Measurements from ENCODE around the gene GOLIM4.
"Not testable (repeated sequence)": the region's sequence is repeated elsewhere in the genome, so short reads cannot be mapped to it uniquely, and the experiment has no call there.

GOLIM4 gene, protein sequence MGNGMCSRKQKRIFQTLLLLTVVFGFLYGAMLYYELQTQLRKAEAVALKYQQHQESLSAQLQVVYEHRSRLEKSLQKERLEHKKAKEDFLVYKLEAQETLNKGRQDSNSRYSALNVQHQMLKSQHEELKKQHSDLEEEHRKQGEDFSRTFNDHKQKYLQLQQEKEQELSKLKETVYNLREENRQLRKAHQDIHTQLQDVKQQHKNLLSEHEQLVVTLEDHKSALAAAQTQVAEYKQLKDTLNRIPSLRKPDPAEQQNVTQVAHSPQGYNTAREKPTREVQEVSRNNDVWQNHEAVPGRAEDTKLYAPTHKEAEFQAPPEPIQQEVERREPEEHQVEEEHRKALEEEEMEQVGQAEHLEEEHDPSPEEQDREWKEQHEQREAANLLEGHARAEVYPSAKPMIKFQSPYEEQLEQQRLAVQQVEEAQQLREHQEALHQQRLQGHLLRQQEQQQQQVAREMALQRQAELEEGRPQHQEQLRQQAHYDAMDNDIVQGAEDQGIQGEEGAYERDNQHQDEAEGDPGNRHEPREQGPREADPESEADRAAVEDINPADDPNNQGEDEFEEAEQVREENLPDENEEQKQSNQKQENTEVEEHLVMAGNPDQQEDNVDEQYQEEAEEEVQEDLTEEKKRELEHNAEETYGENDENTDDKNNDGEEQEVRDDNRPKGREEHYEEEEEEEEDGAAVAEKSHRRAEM

DNA sequence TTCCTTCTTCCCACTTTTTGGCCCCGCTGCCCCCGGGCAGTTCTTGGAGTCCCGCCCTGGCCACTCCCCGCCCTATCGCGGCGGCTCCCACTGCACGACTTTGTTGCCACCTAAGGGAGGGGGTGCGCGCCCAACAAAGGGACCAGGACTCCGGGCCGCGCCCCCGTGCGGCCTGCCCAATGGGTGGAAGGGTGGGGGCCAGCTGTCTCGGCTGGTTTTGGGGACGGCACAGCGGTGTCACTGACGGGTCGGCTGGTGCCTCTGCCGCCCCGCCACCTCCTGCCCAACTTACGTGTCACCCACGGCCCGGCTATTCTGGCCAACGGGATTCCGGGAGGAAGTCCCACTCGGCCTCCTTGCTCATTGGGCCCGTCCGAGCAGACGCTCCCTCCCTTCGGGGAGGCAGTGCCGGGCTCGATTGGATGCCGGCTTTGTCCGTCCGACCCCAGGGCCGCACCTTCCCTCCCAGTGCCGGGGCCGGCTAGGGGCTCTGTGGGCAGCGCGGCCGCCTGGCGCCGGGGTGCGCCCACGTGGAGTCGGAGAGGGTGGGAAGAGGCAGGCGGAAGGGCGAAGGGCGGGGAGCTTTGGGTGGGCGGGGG lies at the start of gene GOLIM4:
Gene GOLIM4, minus strand, starts transcription at position 314 of the 599 bp plus-strand sequence. CDS start 639 bp downstream, outside the sequence.
- DNase-seq, result peak; percentile 91

DNA sequence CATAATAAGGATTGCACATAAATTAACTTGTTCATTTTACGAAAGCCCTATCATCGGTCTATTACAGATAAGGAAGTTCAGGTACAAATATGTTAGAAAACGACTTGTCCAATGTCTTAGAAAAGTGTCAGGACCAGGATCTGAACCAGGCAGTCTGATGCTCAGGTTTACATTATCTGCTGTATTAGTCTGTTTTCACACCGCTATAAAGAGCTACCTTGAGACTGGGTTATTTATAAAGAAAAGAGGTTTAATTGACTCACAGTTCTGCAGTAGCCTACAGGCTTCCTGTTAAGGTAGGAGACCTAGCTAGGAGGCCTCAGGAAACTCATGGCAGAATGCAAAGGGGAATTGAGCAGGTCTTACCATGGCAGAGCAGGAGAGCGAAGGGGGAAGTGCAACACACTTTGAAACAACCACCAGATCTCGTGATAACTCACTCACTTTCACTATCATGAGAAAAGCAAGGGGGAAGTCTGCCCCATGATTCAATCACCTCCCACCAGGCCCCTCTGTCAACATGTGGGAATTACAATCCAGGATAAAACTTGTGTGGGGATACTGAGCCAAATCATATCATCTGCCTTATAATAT lies 45.8 kb upstream of the GOLIM4 start:
- no peak for DNase-seq

DNA sequence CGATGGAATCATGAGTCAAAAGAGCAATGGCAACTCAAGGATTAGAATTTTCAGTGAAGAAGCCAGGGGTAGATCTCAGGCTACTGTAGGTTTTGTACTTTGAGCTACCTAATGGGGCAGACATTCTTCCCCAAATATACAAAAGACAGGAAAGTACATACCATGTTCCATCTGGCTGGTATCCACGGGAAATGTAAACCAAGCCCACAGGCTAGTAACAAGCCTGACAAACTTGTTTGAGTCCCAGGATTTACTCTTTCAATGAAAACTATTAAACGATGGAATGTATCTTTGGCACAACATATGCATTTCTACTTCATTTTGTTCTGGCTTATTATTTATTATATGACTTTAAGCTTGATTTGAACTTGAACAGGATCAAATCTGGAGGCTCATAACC lies 44.2 kb upstream of the GOLIM4 start:
- no peak for DNase-seq

DNA sequence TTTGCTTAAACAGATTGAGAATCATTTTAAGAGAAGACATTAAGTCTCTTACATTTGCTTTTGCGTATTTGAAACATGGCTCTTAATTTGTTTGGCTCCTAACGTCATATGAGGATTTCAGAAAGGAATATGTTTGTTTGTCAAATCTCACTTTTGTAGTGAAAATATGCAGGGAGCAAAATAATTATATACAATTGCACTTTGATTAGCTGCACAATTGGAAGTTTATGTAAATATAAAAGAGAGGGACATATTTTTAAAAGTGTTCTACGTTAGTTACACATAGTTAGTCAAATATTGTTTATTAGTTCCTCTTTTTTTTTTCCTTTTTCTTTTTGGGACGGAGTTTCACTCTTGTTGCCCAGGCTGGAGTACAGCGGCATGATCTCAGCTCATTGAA lies 42.7 kb upstream of the GOLIM4 start:
- no peak for DNase-seq

DNA sequence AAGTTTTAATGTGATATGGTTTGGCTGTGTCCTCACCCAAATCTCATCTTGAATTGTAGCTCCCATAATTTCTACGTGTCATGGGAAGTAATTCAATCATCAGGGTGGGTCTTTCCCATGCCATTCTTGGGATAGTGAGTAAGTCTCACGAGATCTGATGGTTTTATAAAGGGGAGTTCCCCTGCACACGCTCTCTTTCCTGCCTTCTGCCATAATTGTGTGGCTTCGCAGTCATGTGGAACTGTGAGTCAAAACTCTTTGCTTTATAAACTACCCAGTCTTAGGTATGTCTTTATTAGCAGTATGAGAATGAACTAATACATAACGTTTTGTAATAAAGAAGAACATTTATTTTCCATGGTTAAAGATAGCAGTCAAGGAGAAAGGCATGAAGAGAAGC lies 39.2 kb upstream of the GOLIM4 start:
- no peak for DNase-seq

DNA sequence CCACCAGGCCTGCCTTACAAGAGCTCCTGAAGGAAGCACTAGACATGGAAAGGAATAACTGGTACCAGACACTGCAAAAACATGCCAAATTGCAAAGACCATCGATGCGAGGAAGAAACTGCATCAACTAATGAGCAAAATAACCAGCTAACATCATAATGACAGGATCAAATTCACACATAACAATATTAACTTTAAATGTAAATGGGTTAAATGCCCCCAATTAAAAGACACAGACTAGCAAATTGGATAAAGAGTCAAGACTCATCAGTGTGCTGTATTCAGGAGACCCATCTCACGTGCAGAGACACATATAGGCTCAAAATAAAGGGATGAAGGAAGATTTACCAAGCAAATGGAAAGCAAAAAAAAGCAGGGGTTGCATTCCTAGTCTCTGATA lies 34.5 kb upstream of the GOLIM4 start:
- not testable (repeated sequence) for DNase-seq

DNA sequence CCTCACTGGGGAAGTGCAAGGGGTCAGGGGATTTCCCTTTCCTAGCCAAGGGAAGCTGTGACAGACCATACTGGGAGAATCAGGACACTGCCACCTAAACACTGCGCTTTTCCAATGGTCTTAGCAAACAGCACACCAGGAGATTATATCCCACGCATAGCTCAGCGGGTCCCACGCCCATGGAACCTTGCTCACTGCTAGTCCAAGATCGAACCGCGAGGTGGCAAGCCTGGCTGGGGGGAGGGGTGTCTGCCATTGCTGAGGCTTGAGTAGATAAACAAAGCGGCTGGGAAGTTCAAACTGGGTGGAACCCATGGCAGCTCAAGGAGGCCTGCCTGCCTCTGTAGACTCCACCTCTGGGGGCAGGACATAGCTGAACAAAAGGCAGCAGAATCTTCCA lies 32.7 kb upstream of the GOLIM4 start:
- DNase-seq, result not testable (repeated sequence)

DNA sequence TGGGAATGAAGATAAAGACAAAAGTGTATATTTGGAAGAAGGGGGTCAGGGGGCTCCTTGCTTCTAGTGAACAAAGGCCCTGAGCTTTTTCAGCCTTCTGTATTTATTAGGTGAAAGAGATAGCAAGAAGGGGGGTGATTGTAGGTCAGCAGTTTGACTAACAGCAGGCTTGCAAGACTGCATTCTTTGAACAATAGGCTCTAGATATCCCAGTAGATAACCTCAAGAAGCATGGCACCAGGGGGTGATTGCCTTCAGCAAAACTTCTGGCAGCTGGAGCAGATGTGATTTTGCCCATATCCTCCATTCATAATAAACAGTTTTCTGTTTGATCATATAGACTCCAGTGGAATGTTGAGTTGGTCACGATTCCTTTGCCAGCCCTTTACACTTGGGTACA lies 31.7 kb upstream of the GOLIM4 start:
- no peak for DNase-seq

DNA sequence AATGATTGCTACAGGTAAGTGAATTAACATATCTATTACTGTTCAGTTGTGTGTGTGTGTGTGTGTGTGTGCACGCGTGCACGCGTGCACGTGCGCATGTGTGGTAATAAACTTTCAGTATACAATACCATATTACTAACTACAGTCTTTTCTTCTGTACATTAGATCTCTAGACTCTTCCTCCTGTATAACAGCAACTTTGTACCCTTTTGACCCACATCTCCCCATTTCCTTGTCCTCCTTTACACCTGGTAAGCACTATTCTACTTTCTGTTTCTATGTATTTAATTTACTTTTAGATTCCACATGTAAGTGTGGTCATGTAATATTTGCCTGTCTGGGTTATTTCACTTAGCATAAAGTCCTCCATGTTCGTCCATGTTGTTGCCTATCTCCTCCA lies 29.1 kb upstream of the GOLIM4 start:
- DNase-seq, result no peak

DNA sequence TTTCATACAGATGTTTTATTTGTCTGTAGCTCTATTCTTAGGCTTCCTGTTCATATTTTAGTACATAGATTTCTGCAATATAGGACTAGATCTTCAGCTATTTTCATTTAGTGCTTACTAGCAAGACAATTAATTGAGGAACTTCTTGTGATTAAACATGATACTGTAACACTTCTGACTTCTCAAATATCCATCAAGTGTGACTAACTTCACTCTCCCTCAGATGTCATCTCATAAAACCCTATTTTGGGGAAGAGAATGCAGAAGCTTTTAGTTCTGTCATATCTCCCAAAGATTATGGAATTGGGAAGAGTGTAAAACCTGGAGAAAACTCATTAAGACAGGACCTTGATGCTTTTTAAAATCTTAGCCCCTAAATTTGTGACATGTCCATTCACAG lies 28.6 kb upstream of the GOLIM4 start:
- DNase-seq, result no peak

DNA sequence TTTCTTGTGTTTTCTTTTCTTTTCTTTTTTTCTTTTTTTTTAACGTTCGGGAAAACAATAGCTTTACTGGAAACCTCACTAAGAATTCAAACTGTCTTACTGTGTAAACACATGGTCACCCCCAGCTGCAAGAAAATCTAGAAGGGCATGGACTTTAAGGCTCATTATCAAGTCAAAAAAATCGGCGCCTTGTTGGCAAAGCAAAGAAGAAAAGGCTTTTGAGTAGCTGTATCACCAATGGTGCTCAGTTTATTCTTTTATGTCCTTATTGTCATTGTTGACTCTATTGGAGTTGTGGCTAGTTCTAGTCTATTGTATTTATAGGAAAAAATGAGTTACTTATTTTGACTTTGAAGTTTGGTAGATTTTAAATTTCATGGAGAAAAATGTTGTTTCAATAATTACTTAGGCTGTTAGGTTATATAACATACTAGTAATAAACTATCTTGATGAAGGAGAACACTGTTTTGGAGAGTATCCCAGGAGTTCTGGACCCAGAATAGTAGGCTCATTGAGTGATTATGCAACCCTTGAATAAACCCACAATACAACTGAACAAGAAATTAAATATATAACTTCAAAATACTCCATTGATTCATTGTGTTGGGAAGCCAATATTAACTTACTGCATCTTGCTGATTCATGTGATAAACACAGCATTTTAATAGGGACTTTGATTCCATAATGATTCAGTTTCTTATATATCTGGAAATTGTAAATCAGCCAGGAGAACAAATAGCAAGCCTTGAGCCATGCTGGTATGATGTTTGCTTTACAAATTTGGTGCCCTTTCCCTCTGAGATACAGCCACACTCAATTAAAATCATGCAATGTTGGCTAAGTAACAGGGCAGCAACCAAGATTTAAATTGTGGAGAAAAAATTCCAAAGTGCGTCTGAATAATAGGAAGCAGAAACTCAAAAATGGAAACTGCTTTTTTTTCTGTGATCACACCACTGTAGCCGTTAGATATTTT lies 27.8 kb upstream of the GOLIM4 start:
- no peak for DNase-seq

DNA sequence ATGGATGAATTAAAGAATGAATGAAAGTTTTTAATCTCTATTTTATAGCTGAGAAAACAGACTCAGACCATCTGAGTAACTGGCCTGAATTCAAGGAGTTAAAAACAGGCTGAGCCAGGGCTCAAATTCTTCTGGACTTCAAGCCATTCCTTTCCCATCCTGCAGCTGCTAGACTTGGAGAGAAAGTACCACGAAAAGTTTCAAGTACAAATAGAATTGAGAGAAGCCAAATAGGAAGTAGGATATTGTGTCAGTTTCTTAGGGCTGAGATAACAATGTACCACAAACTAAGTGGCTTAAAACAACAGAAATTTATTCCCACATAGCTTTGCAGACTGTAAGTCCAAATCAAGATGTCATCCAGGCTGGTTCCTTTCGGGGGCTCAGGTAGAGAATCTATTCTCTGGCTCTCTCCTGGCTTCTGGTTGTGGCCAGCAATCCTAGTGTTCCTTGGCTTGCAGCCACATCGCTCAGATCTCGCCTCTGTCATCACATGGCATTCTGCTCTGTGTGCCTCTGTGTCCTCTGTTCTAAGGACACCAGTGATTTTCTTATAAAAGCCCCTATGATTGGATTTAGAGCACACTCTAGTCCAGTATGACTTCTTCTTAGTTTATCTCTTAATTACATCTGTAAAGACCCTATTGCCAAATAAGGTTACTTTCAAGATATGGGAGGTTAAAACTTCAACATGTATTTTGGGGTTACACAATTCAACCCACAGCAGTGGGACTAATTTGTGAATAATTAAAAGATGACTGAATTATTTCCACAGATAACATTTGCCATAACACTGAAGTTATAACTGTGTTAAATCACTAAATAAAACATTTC lies 25.7 kb upstream of the GOLIM4 start:
- no peak for DNase-seq

DNA sequence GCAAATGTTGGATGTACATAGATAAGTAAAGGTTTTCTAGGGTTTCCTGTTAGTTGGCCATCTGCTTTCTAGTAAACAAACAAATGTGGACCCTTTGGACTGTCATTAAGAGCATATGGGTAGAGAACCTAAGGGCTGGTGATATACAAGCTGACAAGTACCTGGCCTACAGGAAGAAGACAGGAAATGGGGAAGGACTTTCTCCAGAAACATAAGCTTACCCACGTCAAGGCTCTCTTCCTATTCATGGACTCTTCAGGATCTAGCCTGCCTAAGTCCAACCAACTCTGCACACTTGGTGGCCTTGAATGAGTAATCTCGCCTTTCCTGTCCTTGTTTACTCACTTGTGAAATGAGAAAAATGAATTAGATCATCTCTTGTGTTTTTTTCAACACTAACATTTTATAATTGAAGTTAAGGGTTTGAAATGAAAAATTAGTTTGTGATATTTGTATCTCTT lies 22.2 kb upstream of the GOLIM4 start:
- DNase-seq, result no peak

DNA sequence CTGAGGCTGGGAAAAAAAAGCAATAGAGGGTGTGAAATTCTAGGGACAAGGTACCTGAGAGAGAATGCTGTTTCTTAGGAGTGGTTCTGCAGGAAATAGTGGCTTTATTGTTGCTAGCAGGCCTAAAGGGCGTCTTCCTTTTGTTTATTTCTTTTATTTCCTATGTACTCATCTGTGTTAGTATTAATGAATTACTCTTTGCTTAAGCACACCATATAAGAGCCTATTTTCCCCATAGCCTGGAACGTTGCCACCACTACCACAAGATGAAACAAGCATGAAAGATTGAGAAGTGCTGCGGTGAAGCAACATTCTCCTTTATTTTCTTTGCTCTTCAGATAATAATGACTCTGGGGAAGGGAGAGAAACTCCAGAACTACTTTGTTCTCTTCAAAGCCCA lies 21.3 kb upstream of the GOLIM4 start:
- DNase-seq, result no peak

DNA sequence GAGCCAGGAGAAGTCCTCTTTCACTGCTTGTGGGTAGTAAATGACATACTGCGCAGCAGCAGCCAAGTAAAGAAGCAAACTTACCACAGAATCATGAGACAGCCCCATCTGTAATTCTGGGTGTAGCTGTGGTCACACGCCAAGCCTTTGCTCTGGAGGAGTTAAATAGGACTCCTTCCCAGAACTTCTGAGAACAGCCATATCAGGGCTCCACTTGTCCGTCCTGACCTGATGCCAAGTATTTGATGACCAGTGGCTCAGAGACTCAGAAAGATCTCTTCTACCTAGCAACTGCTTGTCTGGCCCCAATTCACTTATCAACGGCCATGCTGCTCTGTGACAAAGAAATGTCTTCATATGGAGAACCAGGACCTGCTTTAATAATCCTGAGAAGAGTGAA lies 20.6 kb upstream of the GOLIM4 start:
- no peak for DNase-seq

DNA sequence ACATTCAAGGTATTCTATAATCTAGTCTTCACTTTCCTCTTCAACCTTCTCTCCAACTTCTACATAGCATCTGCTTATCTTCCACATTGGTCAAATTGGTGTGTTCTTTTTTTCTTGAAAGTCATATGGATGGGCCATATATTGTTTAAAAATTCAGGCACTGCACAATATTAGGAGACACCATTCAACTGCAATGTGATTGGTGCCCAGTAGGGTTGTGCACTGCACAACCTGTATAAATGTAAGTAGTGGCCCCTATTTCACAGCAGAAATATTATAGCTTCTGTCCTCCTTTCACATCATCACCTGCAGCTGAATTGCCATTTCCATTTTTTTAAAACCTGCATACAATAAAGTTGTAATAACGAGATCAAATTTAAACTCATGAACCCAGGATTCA lies 18.1 kb upstream of the GOLIM4 start:
- DNase-seq, result no peak

DNA sequence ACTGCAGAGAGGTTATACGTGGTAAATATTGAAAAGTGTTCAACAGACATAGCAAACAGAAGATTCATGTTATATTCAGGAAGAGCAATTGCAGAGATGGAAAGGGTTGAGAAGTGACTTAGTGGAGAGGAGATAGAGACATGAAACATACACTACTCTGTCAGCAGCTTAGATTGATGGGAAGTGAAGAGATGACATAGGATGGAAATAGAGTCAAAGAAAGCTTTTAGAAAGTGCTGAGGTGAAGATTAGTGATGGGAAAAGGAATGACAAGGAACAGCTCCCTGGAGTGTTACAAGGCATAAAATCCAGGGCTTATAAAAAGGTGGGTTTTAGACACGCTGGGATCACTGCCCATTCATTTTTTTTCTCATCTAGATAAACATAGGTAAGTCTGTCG lies 17.2 kb upstream of the GOLIM4 start:
- no peak for DNase-seq

DNA sequence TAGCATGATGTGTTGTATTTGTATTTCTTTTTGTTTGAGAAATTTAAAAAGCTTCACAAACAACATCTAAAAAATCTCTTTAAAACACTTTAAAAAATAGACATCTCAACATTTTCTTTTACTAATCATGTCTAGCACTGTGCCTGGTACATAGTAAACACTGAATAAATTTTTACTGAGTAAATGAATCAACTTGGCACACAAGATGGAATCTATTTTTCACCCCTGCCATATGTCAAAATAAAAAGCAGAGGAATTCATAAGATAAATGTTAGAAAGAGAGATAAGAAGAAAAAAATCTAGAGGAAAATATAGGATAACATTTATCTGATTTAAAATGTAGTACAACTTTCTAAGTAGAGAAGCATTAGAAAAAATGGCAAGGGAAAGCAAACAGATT lies 8.6 kb upstream of the GOLIM4 start:
- no peak for DNase-seq

DNA sequence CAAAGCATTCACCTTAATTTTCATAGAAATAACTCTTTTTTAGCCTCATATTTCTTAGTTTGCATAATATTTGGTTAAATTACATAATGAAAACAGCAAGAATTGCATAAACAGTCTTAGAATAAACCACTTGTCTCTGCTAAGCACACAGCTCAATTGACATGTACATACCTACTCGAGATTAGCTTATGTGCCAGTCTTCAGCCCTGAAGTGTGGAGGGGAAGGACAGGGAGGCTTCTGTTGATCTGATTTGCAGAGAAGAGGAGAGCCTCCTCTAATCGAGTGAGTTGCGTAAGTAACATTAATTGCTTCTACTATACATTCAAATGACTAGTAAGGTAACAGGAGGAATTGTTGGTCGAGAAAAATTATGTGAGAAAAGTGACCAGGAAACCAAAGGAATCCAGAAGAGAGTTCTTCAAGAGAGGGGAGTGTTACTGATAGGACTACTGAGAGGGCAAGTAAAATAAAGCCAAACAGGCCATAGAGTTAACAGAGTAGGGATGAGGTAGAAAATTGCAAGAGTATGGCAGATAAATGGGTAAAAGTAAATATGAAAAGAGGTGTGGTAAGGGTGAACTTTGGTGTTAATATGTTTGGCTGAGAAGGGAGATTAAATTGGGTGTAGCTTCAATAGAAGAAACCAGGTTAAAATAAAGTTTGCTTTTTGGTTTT lies 7.1 kb upstream of the GOLIM4 start:
- DNase-seq, result no peak

DNA sequence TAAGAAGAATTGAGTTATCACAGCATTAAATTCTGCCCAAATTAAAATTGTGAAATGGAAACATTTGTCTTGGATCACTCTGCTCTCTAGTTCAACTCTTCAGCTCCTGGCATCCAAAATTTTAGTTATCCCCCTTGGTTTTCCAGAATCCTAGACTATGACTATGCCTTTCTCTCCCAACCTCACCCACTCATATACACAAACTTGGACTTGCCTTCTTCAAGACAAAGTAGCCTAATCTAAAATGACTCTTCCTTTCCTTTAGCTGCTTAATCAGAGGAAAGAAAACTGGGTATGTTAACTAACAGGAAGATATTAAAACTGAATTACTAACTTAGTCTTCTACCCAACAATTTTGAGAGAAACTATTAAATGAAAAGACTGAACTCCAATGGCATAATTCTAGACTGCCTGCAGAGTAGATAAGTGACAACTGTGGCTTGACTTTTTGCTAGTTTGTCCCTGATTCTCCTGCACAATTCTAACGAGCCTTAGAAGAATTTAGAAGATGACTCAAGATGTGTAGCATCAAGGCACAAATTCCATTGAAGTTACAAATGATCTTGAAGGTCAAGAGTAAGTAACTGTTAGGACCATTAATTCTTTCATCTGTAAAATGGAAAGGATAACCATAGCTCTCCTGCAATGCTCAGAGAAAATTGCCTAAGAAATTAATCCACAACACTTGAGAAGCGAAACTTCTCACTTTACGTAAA lies 5.2 kb upstream of the GOLIM4 start:
- no peak for DNase-seq
